ENCODE results near the gene ZNF506. TPM values are rescaled to one million over a fixed set of nuclear protein-coding genes. Genes with fewer than 3 reads are reported as not detected.
"Not testable (repeated sequence)": the region's sequence is repeated elsewhere in the genome, so short reads cannot be mapped to it uniquely, and the experiment has no call there.

The ZNF506 gene
- total and polyA plus RNA-seq, 2 experiments from 2014 or later = 9.9 to 47.1 TPM

GRCh38 chr19:19744641-19745040 is 76.9 kb downstream of the ZNF506 start:
- no peaks in the 10 kb centered on the region for H3K79me2 ChIP-seq
- TF ChIP-seq EZH2phosphoT487 (IDR thresholded peaks at IDR 0.05; ENCODE audit: low read depth, severe bottlenecking, unreplicated experiment) = no peak
- TF ChIP-seq EZH2 (IDR thresholded peaks at IDR 0.05; ENCODE audit: borderline replicate concordance) = no peak
- TF ChIP-seq CTCF (IDR thresholded peaks at IDR 0.05; ENCODE audit: poor library complexity) = no peak
- H3K9me2 ChIP-seq (replicated peaks; ENCODE audit: insufficient read depth) = no peaks in the 10 kb centered on the region
- H2AFZ ChIP-seq = no peak overlapping the region
- no peak overlapping the region for H3K4me2 ChIP-seq
- no peaks in the 10 kb centered on the region for H4K20me1 ChIP-seq (ENCODE audit: insufficient read depth, poor library complexity, severe bottlenecking)
- 88% methylated on average over 17 of the region's 17 CpGs for WGBS (ENCODE audit: low lambda C conversion rate, missing lambda C conversion rate)
- H3K27me3 ChIP-seq = no peaks in the 10 kb centered on the region
- H3K9me3 ChIP-seq (ENCODE audit: low read depth) = no peaks in the 10 kb centered on the region
- H3K36me3 ChIP-seq (replicated peaks; ENCODE audit: insufficient read depth, low read depth) = no peaks in the 10 kb centered on the region
- H3K4me1 ChIP-seq (ENCODE audit: insufficient read depth) = no peaks in the 10 kb centered on the region
- H3K27ac ChIP-seq = no peak overlapping the region
- no peak for DNase-seq (ENCODE audit: low spot score)
- H3K4me3 ChIP-seq = no peak overlapping the region

GRCh38 chr19:19743921-19744320 is 77.6 kb downstream of the ZNF506 start:
- not testable (repeated sequence) for H3K4me2 ChIP-seq; H3K4me3 ChIP-seq; DNase-seq (ENCODE audit: low spot score); H3K27me3 ChIP-seq; H3K27ac ChIP-seq; H3K79me2 ChIP-seq; H2AFZ ChIP-seq; H3K36me3 ChIP-seq (replicated peaks; ENCODE audit: insufficient read depth, low read depth); H4K20me1 ChIP-seq (ENCODE audit: insufficient read depth, poor library complexity, severe bottlenecking); H3K4me1 ChIP-seq (ENCODE audit: insufficient read depth); H3K9me3 ChIP-seq (ENCODE audit: low read depth); H3K9me2 ChIP-seq (replicated peaks; ENCODE audit: insufficient read depth)
- 86% methylated on average over 6 of the region's 6 CpGs for WGBS (ENCODE audit: low lambda C conversion rate, missing lambda C conversion rate)

- H3K4me2 ChIP-seq = no peak overlapping the region
- no peak for TF ChIP-seq CTCF (IDR thresholded peaks at IDR 0.05; ENCODE audit: poor library complexity)
- no peak for TF ChIP-seq EZH2 (IDR thresholded peaks at IDR 0.05; ENCODE audit: borderline replicate concordance)
- TF ChIP-seq EZH2phosphoT487 (IDR thresholded peaks at IDR 0.05; ENCODE audit: low read depth, severe bottlenecking, unreplicated experiment) = no peak
- H3K27ac ChIP-seq = no peak overlapping the region
- H3K79me2 ChIP-seq = no peaks in the 10 kb centered on the region
- no peaks in the 10 kb centered on the region for H3K27me3 ChIP-seq
- H3K4me3 ChIP-seq = no peak overlapping the region
- WGBS (ENCODE audit: low lambda C conversion rate, missing lambda C conversion rate) = 92% methylated on average over 6 of the region's 6 CpGs
- H4K20me1 ChIP-seq (ENCODE audit: insufficient read depth, poor library complexity, severe bottlenecking) = no peaks in the 10 kb centered on the region
- H3K9me2 ChIP-seq (replicated peaks; ENCODE audit: insufficient read depth) = no peaks in the 10 kb centered on the region
- H3K4me1 ChIP-seq (ENCODE audit: insufficient read depth) = no peaks in the 10 kb centered on the region
- H3K36me3 ChIP-seq (replicated peaks; ENCODE audit: insufficient read depth, low read depth) = no peaks in the 10 kb centered on the region
- H3K9me3 ChIP-seq (ENCODE audit: low read depth) = no peaks in the 10 kb centered on the region
- no peak for DNase-seq (ENCODE audit: low spot score)
- no peak overlapping the region for H2AFZ ChIP-seq
Measured at GRCh38 chr19:19743176-19743575, 78.4 kb downstream of the ZNF506 start.

- Histone ChIP-seq H3K4me3 (no peak overlapping the region), H3K36me3 (replicated peaks; ENCODE audit: insufficient read depth, low read depth) (no peaks in the 10 kb centered on the region), H2AFZ (no peak overlapping the region), H3K9me2 (replicated peaks; ENCODE audit: insufficient read depth) (no peaks in the 10 kb centered on the region), H3K79me2 (no peaks in the 10 kb centered on the region), H3K27ac (no peak overlapping the region), H3K4me1 (ENCODE audit: insufficient read depth) (no peaks in the 10 kb centered on the region), H3K4me2 (no peak overlapping the region), H3K27me3 (no peaks in the 10 kb centered on the region), H3K9me3 (ENCODE audit: low read depth) (no peaks in the 10 kb centered on the region), H4K20me1 (ENCODE audit: insufficient read depth, poor library complexity, severe bottlenecking) (no peaks in the 10 kb centered on the region)
- WGBS (ENCODE audit: low lambda C conversion rate, missing lambda C conversion rate) = 90% methylated on average over 9 of the region's 9 CpGs
- TF ChIP-seq EZH2 (IDR thresholded peaks at IDR 0.05; ENCODE audit: borderline replicate concordance) = no peak
- no peak for TF ChIP-seq EZH2phosphoT487 (IDR thresholded peaks at IDR 0.05; ENCODE audit: low read depth, severe bottlenecking, unreplicated experiment)
- TF ChIP-seq CTCF (IDR thresholded peaks at IDR 0.05; ENCODE audit: poor library complexity) = no peak
- DNase-seq (ENCODE audit: low spot score) = no peak
Measured at GRCh38 chr19:19742773-19743172, 78.8 kb downstream of the ZNF506 start.

Small RNAs within 50 kb of the gene (small RNA-seq; reads per million reads assigned to genes)
- gene AC011477.5 = not detected

Other genes starting within 250 kb of the ZNF506 start
- 0.64 and 3.2 TPM in 2 replicates for gene PBX4, start 203.1 kb downstream of the ZNF506 start, total RNA-seq
- gene PBX4, start 203.1 kb downstream of the ZNF506 start, polyA plus RNA-seq = 2.5 and 4.3 TPM in 2 replicates
- gene LPAR2, start 193.5 kb downstream of the ZNF506 start, total RNA-seq = 11.5 and 20.1 TPM in 2 replicates
- 33.1 and 42.6 TPM in 2 replicates for gene LPAR2, start 193.5 kb downstream of the ZNF506 start, polyA plus RNA-seq
- gene GMIP, start 178.1 kb downstream of the ZNF506 start, total RNA-seq = 4.5 and 5.6 TPM in 2 replicates
- 11.4 and 13.0 TPM in 2 replicates for gene GMIP, start 178.1 kb downstream of the ZNF506 start, polyA plus RNA-seq
- 53.0 and 113 TPM in 2 replicates for gene ATP13A1, start 158.1 kb downstream of the ZNF506 start, total RNA-seq
- 92.0 and 97.5 TPM in 2 replicates for gene ATP13A1, start 158.1 kb downstream of the ZNF506 start, polyA plus RNA-seq
- gene ZNF101, start 152.9 kb downstream of the ZNF506 start, total RNA-seq = 3.3 and 5.9 TPM in 2 replicates
- 3.6 and 5.1 TPM in 2 replicates for gene ZNF101, start 152.9 kb downstream of the ZNF506 start, polyA plus RNA-seq
- 7.3 and 7.5 TPM in 2 replicates for gene ZNF14, start 88.6 kb downstream of the ZNF506 start, total RNA-seq
- gene ZNF14, start 88.6 kb downstream of the ZNF506 start, polyA plus RNA-seq = 3.9 and 4.6 TPM in 2 replicates
- 12.3 and 16.2 TPM in 2 replicates for gene ZNF253, start 44.1 kb upstream of the ZNF506 start, total RNA-seq
- gene ZNF253, start 44.1 kb upstream of the ZNF506 start, polyA plus RNA-seq = 5.0 and 7.1 TPM in 2 replicates
- gene ZNF93, start 79.2 kb upstream of the ZNF506 start, total RNA-seq = 11.8 and 15.6 TPM in 2 replicates
- 3.6 and 9.1 TPM in 2 replicates for gene ZNF93, start 79.2 kb upstream of the ZNF506 start, polyA plus RNA-seq
- gene ZNF682, start 217.8 kb upstream of the ZNF506 start, total RNA-seq = 4.9 and 14.4 TPM in 2 replicates
- 5.9 and 6.9 TPM in 2 replicates for gene ZNF682, start 217.8 kb upstream of the ZNF506 start, polyA plus RNA-seq